Measurements from ENCODE around the gene NR3C1.

NR3C1 gene

GRCh38 chr5:143393524-143393923 lies 10.0 kb downstream of the NR3C1 start:
- peak overlapping the region; percentile 24; the same call in 1 of the 2 replicates for H3K27ac ChIP-seq (ENCODE audit: low read depth, low read length)
- peaks cover 100% of the 10 kb centered on the region for H3K79me2 ChIP-seq (ENCODE audit: insufficient read depth, low read length)
- peak overlapping the region; percentile 10; the same call in 1 of the 2 replicates for H3K9ac ChIP-seq (ENCODE audit: low read length)
- H3K9me2 ChIP-seq (replicated peaks; ENCODE audit: insufficient read depth, low read length), result no peaks in the 10 kb centered on the region
- no peaks in the 10 kb centered on the region for H3K9me3 ChIP-seq (ENCODE audit: insufficient read depth, low read length)
- H4K20me1 ChIP-seq (ENCODE audit: low read depth, low read length), result peaks cover 44% of the 10 kb centered on the region
- H2AFZ ChIP-seq (ENCODE audit: low read depth, low read length, severe bottlenecking), result no peak overlapping the region
- no peaks in the 10 kb centered on the region for H3K27me3 ChIP-seq (ENCODE audit: low read length)
- no peak overlapping the region for H3K4me3 ChIP-seq (ENCODE audit: insufficient read depth, low read length, poor library complexity, severe bottlenecking)
- no peak for TF ChIP-seq EZH2phosphoT487 (conservative IDR thresholded peaks at IDR 0.05; ENCODE audit: low read length)
- TF ChIP-seq, protein P1, sequence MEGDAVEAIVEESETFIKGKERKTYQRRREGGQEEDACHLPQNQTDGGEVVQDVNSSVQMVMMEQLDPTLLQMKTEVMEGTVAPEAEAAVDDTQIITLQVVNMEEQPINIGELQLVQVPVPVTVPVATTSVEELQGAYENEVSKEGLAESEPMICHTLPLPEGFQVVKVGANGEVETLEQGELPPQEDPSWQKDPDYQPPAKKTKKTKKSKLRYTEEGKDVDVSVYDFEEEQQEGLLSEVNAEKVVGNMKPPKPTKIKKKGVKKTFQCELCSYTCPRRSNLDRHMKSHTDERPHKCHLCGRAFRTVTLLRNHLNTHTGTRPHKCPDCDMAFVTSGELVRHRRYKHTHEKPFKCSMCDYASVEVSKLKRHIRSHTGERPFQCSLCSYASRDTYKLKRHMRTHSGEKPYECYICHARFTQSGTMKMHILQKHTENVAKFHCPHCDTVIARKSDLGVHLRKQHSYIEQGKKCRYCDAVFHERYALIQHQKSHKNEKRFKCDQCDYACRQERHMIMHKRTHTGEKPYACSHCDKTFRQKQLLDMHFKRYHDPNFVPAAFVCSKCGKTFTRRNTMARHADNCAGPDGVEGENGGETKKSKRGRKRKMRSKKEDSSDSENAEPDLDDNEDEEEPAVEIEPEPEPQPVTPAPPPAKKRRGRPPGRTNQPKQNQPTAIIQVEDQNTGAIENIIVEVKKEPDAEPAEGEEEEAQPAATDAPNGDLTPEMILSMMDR (IDR thresholded peaks at IDR 0.05; ENCODE audit: insufficient read depth, low read length, poor library complexity, severe bottlenecking), result no peak
- peaks cover 29% of the 10 kb centered on the region; the same call in 1 of the 2 replicates for H3K36me3 ChIP-seq (ENCODE audit: low read length)
- peaks cover 8% of the 10 kb centered on the region for H3F3A ChIP-seq (ENCODE audit: insufficient read depth)
- H3K4me2 ChIP-seq (ENCODE audit: low read depth, low read length, poor library complexity, severe bottlenecking), result peak overlapping the region; percentile 85

DNA sequence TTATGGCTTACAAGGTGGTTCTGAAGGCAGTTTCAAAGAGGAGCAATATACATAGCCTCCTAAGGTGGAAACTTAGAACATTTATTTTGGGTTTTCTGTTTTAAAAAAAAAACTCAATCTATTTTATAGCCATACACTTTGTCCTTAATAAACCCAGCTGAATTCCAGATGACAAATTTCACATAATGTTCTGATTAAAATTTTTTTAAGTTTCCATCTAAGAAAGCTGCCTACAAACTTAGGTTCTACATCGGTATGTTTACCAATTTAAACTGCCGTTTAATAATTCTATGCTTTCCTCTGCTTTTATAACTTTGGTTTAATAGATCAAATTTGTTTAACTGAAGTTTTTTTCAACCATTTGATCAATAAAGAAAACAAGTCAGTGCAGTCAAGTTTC lies 12.5 kb downstream of the NR3C1 start:
- Histone ChIP-seq H3K9ac (ENCODE audit: low read length) (no peak overlapping the region), H3K9me2 (replicated peaks; ENCODE audit: insufficient read depth, low read length) (no peaks in the 10 kb centered on the region), H2AFZ (ENCODE audit: low read depth, low read length, severe bottlenecking) (no peak overlapping the region), H3K27ac (ENCODE audit: low read depth, low read length) (no peak overlapping the region), H3K4me3 (ENCODE audit: insufficient read depth, low read length, poor library complexity, severe bottlenecking) (no peak overlapping the region), H4K20me1 (ENCODE audit: low read depth, low read length) (peaks cover 31% of the 10 kb centered on the region), H3K79me2 (ENCODE audit: insufficient read depth, low read length) (peaks cover 100% of the 10 kb centered on the region), H3K27me3 (ENCODE audit: low read length) (no peaks in the 10 kb centered on the region), H3K9me3 (ENCODE audit: insufficient read depth, low read length) (peaks cover 2% of the 10 kb centered on the region; the same call in 1 of the 2 replicates), H3K4me2 (ENCODE audit: low read depth, low read length, poor library complexity, severe bottlenecking) (no peak overlapping the region), H3F3A (ENCODE audit: insufficient read depth) (peaks cover 5% of the 10 kb centered on the region), H3K36me3 (ENCODE audit: low read length) (peaks cover 50% of the 10 kb centered on the region)
- TF ChIP-seq, protein P1 (IDR thresholded peaks at IDR 0.05; ENCODE audit: insufficient read depth, low read length, poor library complexity, severe bottlenecking), result no peak
- TF ChIP-seq EZH2phosphoT487 (conservative IDR thresholded peaks at IDR 0.05; ENCODE audit: low read length), result no peak

- no peaks in the 10 kb centered on the region; the same call in 1 of the 2 replicates for H3F3A ChIP-seq (ENCODE audit: insufficient read depth)
- peaks cover 56% of the 10 kb centered on the region for H3K36me3 ChIP-seq (ENCODE audit: low read length)
- H3K27me3 ChIP-seq (ENCODE audit: low read length), result no peaks in the 10 kb centered on the region
- H3K4me3 ChIP-seq (ENCODE audit: insufficient read depth, low read length, poor library complexity, severe bottlenecking), result no peak overlapping the region
- H3K9ac ChIP-seq (ENCODE audit: low read length), result no peak overlapping the region
- H3K27ac ChIP-seq (ENCODE audit: low read depth, low read length), result no peak overlapping the region
- H3K9me2 ChIP-seq (replicated peaks; ENCODE audit: insufficient read depth, low read length), result no peaks in the 10 kb centered on the region
- no peak overlapping the region for H2AFZ ChIP-seq (ENCODE audit: low read depth, low read length, severe bottlenecking)
- H3K4me2 ChIP-seq (ENCODE audit: low read depth, low read length, poor library complexity, severe bottlenecking), result no peak overlapping the region
- H4K20me1 ChIP-seq (ENCODE audit: low read depth, low read length), result peaks cover 27% of the 10 kb centered on the region
- peaks cover 9% of the 10 kb centered on the region; the same call in 1 of the 2 replicates for H3K9me3 ChIP-seq (ENCODE audit: insufficient read depth, low read length)
- TF ChIP-seq EZH2phosphoT487 (conservative IDR thresholded peaks at IDR 0.05; ENCODE audit: low read length), result no peak
- TF ChIP-seq, protein P1 (IDR thresholded peaks at IDR 0.05; ENCODE audit: insufficient read depth, low read length, poor library complexity, severe bottlenecking), result no peak
- peaks cover 100% of the 10 kb centered on the region for H3K79me2 ChIP-seq (ENCODE audit: insufficient read depth, low read length)
Observed at GRCh38 chr5:143390258-143390657, 13.2 kb downstream of the NR3C1 start.
